ENCODE data around the gene SULT4A1.

SULT4A1 gene

GRCh38 chr22:43827003-43827735 lies 35.1 kb downstream of the SULT4A1 start:
- no peak for DNase-seq

GRCh38 chr22:43826142-43827002 lies 35.9 kb downstream of the SULT4A1 start:
- peak; percentile 43 for DNase-seq

- DNase-seq: no peak
These were observed 36.7 kb downstream of the SULT4A1 start for GRCh38 chr22:43825651-43826050.

GRCh38 chr22:43824724-43825420 lies 37.4 kb downstream of the SULT4A1 start:
- DNase-seq: no peak

GRCh38 chr22:43823911-43824665 lies 38.2 kb downstream of the SULT4A1 start:
- no peak for DNase-seq

GRCh38 chr22:43823353-43823908 lies 38.9 kb downstream of the SULT4A1 start:
- no peak for DNase-seq

GRCh38 chr22:43821606-43822425 lies 40.5 kb downstream of the SULT4A1 start:
- no peak for DNase-seq

GRCh38 chr22:43820651-43821305 lies 41.5 kb downstream of the SULT4A1 start:
- DNase-seq: no peak

GRCh38 chr22:43819931-43820640 lies 42.2 kb downstream of the SULT4A1 start:
- no peak for DNase-seq

- no peak for DNase-seq
These were observed 42.8 kb downstream of the SULT4A1 start for GRCh38 chr22:43819421-43819921.

GRCh38 chr22:43818981-43819380 lies 43.3 kb downstream of the SULT4A1 start:
- DNase-seq: no peak

GRCh38 chr22:43817402-43817801 lies 44.9 kb downstream of the SULT4A1 start:
- no peak for DNase-seq

- no peak for DNase-seq
These were observed 48.0 kb downstream of the SULT4A1 start for GRCh38 chr22:43814264-43814663.

- DNase-seq: no peak
These were observed 49.4 kb downstream of the SULT4A1 start for GRCh38 chr22:43812890-43813289.

- DNase-seq: peak; percentile 98
These were observed 50.0 kb downstream of the SULT4A1 start, which contains the start of gene EFCAB6 for GRCh38 chr22:43812149-43812842. Gene EFCAB6 (minus strand): TSS chr22:43812305. CDS start chr22:43782318, 29,987 bp downstream.

GRCh38 chr22:43811777-43812148 lies 50.5 kb downstream of the SULT4A1 start:
- no peak for DNase-seq

- DNase-seq: no peak
These were observed 59.3 kb downstream of the SULT4A1 start for GRCh38 chr22:43802897-43803495.

- DNase-seq: no peak
These were observed 61.3 kb downstream of the SULT4A1 start for GRCh38 chr22:43800970-43801369.

- no peak for DNase-seq
These were observed 63.8 kb downstream of the SULT4A1 start for GRCh38 chr22:43798492-43798891.

Measured in NCI-H2171 (cell line).